ENCODE results near the gene MBD2. TPM values are rescaled to one million over a fixed set of nuclear protein-coding genes. Genes with fewer than 3 reads are reported as not detected.
"Not testable (repeated sequence)": the region's sequence is repeated elsewhere in the genome, so short reads cannot be mapped to it uniquely, and the experiment has no call there.

MBD2 gene
- total and polyA plus RNA-seq, 2 donors (not counting 1 experiment from before 2014, with no cell fraction given), result 32.5 to 43.8 TPM

DNA sequence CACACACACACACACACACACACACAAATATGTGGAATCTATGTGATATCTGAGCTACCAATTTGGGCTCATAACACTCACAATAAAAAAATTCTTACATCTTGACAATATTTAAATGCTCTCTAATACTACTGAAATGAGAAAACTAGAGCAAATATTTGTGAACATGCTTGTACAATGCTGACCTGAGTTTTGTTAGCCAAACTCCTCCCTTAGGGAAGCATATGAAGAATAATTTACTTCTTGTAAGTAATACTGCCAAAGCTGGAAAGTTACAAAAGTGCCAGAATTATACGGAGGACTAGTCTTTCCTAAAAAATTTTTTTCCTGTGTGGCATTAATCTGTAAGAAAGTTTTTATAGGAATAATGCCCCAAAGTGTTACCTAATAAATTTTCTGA is 18.5 kb downstream of the MBD2 start:
- peaks cover 3% of the 10 kb centered on the region for H3K4me1 ChIP-seq (ENCODE audit: control insufficient read depth, extremely low read depth, insufficient read depth, low read length)
- DNase-seq (ENCODE audit: low read depth in 2 of 2), result peak; percentile 14 to 27
- TF ChIP-seq EZH2 (IDR thresholded peaks at IDR 0.05; ENCODE audit: low read length, missing control alignments), result no peak
- TF ChIP-seq, protein P1, sequence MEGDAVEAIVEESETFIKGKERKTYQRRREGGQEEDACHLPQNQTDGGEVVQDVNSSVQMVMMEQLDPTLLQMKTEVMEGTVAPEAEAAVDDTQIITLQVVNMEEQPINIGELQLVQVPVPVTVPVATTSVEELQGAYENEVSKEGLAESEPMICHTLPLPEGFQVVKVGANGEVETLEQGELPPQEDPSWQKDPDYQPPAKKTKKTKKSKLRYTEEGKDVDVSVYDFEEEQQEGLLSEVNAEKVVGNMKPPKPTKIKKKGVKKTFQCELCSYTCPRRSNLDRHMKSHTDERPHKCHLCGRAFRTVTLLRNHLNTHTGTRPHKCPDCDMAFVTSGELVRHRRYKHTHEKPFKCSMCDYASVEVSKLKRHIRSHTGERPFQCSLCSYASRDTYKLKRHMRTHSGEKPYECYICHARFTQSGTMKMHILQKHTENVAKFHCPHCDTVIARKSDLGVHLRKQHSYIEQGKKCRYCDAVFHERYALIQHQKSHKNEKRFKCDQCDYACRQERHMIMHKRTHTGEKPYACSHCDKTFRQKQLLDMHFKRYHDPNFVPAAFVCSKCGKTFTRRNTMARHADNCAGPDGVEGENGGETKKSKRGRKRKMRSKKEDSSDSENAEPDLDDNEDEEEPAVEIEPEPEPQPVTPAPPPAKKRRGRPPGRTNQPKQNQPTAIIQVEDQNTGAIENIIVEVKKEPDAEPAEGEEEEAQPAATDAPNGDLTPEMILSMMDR (conservative IDR thresholded peaks at IDR 0.05 in 1 of 2, IDR thresholded peaks at IDR 0.05 in 1 of 2; ENCODE audit: low read depth in 1 of 2, low read length in 2 of 2), result no peak
- H3K27ac ChIP-seq (ENCODE audit: insufficient read depth, low read length), result no peak overlapping the region
- H3K36me3 ChIP-seq (ENCODE audit: control insufficient read depth, insufficient read depth, low read length), result peaks cover 3% of the 10 kb centered on the region
- H3K79me2 ChIP-seq (ENCODE audit: control insufficient read depth, insufficient read depth, low read length), result peaks cover 63% of the 10 kb centered on the region
- no peaks in the 10 kb centered on the region for H3K27me3 ChIP-seq (ENCODE audit: control insufficient read depth, insufficient read depth, low read length)
- H3K9me3 ChIP-seq (ENCODE audit: control insufficient read depth, insufficient read depth, low read depth, low read length), result no peaks in the 10 kb centered on the region
- no peak overlapping the region for H3K9ac ChIP-seq (ENCODE audit: insufficient read depth, low read length)
- H2AFZ ChIP-seq (ENCODE audit: low read length), result no peak overlapping the region
- no peak overlapping the region for H3K4me3 ChIP-seq (replicated peaks in 1 of 4; ENCODE audit: control extremely low read depth in 1 of 4, insufficient read depth in 1 of 4, low read depth in 3 of 4, low read length in 4 of 4)
- no peaks in the 10 kb centered on the region for H4K20me1 ChIP-seq (ENCODE audit: control insufficient read depth, extremely low read depth, insufficient read depth, low read length)
- no peak overlapping the region for H3K4me2 ChIP-seq (ENCODE audit: extremely low read depth, insufficient read depth, low read length)

DNA sequence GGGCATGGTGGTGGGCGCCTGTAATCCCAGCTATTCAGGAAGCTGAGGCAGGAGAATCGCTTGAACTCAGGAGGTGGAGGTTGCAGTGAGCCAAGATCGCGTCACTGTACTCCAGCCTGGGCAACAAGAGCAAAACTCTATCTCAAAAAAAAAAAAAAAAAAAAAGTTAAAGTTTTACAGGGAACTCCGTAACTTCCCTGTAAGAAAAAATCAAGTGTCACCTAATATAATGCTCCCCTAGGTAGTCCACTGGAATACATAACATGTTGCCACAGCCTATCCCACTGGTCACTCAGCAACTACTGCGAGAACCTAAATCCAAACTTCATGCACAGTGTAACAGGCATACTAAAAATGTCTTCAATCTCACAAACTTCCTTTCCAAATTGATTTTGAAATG is 19.0 kb downstream of the MBD2 start:
- not testable (repeated sequence) for H3K27ac ChIP-seq (ENCODE audit: insufficient read depth, low read length); H3K36me3 ChIP-seq (ENCODE audit: control insufficient read depth, insufficient read depth, low read length); H3K9ac ChIP-seq (ENCODE audit: insufficient read depth, low read length); H2AFZ ChIP-seq (ENCODE audit: low read length); H3K4me2 ChIP-seq (ENCODE audit: extremely low read depth, insufficient read depth, low read length); H3K9me3 ChIP-seq (ENCODE audit: control insufficient read depth, insufficient read depth, low read depth, low read length); H3K4me3 ChIP-seq (replicated peaks in 1 of 4; ENCODE audit: control extremely low read depth in 1 of 4, insufficient read depth in 1 of 4, low read depth in 3 of 4, low read length in 4 of 4); H3K27me3 ChIP-seq (ENCODE audit: control insufficient read depth, insufficient read depth, low read length); H4K20me1 ChIP-seq (ENCODE audit: control insufficient read depth, extremely low read depth, insufficient read depth, low read length); H3K4me1 ChIP-seq (ENCODE audit: control insufficient read depth, extremely low read depth, insufficient read depth, low read length); DNase-seq (ENCODE audit: low read depth in 2 of 2)
- H3K79me2 ChIP-seq (ENCODE audit: control insufficient read depth, insufficient read depth, low read length), result peaks cover 62% of the 10 kb centered on the region

DNA sequence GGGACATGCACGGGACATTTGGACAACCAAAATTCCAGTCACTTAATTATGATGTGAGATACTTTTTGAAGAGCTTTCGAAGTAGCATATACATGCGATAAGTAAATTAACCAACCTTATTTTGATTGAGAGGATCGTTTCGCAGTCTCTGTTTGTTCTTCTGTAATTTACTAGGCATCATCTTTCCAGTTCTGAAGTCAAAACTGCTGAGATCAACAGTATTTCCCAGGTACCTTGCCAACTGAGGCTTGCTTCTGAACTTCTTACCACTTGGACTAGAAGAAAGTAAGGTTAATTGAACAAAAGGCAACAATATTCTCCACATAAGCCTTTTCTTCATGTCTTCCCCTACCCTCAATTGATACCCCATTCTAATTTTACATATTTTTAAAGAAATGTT is 19.6 kb downstream of the MBD2 start:
- no peaks in the 10 kb centered on the region for H4K20me1 ChIP-seq (ENCODE audit: control insufficient read depth, extremely low read depth, insufficient read depth, low read length)
- no peak overlapping the region for H3K4me3 ChIP-seq (replicated peaks in 1 of 4; ENCODE audit: control extremely low read depth in 1 of 4, insufficient read depth in 1 of 4, low read depth in 3 of 4, low read length in 4 of 4)
- DNase-seq (ENCODE audit: low read depth in 2 of 2), result no peak
- H3K27ac ChIP-seq (ENCODE audit: insufficient read depth, low read length), result no peak overlapping the region
- TF ChIP-seq, protein P1 (conservative IDR thresholded peaks at IDR 0.05 in 1 of 2, IDR thresholded peaks at IDR 0.05 in 1 of 2; ENCODE audit: low read depth in 1 of 2, low read length in 2 of 2), result no peak
- no peak for TF ChIP-seq EZH2 (IDR thresholded peaks at IDR 0.05; ENCODE audit: low read length, missing control alignments)
- H3K36me3 ChIP-seq (ENCODE audit: control insufficient read depth, insufficient read depth, low read length), result peaks cover 3% of the 10 kb centered on the region
- no peak overlapping the region for H2AFZ ChIP-seq (ENCODE audit: low read length)
- H3K79me2 ChIP-seq (ENCODE audit: control insufficient read depth, insufficient read depth, low read length), result peaks cover 61% of the 10 kb centered on the region
- no peaks in the 10 kb centered on the region for H3K27me3 ChIP-seq (ENCODE audit: control insufficient read depth, insufficient read depth, low read length)
- no peak overlapping the region for H3K9ac ChIP-seq (ENCODE audit: insufficient read depth, low read length)
- no peaks in the 10 kb centered on the region for H3K9me3 ChIP-seq (ENCODE audit: control insufficient read depth, insufficient read depth, low read depth, low read length)
- no peak overlapping the region for H3K4me2 ChIP-seq (ENCODE audit: extremely low read depth, insufficient read depth, low read length)
- H3K4me1 ChIP-seq (ENCODE audit: control insufficient read depth, extremely low read depth, insufficient read depth, low read length), result peaks cover 3% of the 10 kb centered on the region

Measured in fibroblast of lung (primary cell).